A673 (cell line): Measurements from ENCODE around the gene KRT80. TPM values are rescaled to one million over a fixed set of nuclear protein-coding genes. Genes with fewer than 3 reads are reported as not detected.
"Not testable (repeated sequence)": the region's sequence is repeated elsewhere in the genome, so short reads cannot be mapped to it uniquely, and the experiment has no call there.

Source experiments
- Bru-seq: library from RNA; stranded (reverse); fragments of 400-500 nt; gene quantifications from one replicate; lab custom pipeline; 2021; lab: Mats Ljungman, UMichigan
- BruChase-seq, 2 experiments: library from RNA; stranded (reverse); fragments of 400-500 nt; gene quantifications; one replicate each; lab custom pipeline; 2021; lab: Mats Ljungman, UMichigan
- BruUV-seq: library from RNA; stranded (reverse); fragments of 400-500 nt; replicated peaks from 2 replicates; lab custom pipeline; 2021; lab: Mats Ljungman, UMichigan
- CTCF ChIA-PET: fragments of 300-600 bp; sonication (Branson Sonifier 250); formaldehyde crosslinking; loops from one replicate; lab custom pipeline; 2022; ENCODE audit warnings: antibody characterized with exemption; lab: Charles Lee
- POLR2A ChIA-PET: fragments of 300-600 bp; sonication (Branson Sonifier 250); formaldehyde crosslinking; loops from one replicate; lab custom pipeline; 2022; ENCODE audit warnings: antibody characterized with exemption; ENCODE audit not compliant: low non-redundant PET; lab: Charles Lee
- DNase-seq: peaks from one replicate; pipeline ENCODE4 v3.0.0-alpha.2; 2015; ENCODE audit warnings: low spot score
- H3K27ac ChIP-seq: fragments of 200-600 bp; sonication (generic); 2 replicates; pipeline ENCODE4 v1.5.1; 2016; ENCODE audit warnings: mixed run types, low read depth, mild to moderate bottlenecking, mixed read lengths, antibody characterized with exemption, low read length; ENCODE audit not compliant: poor library complexity, severe bottlenecking
- H3K27me3 ChIP-seq: fragments of 200-600 bp; sonication (generic); replicated peaks from 2 replicates; pipeline ENCODE4 v1.6.1; 2017; ENCODE audit warnings: mixed run types, low read depth, mild to moderate bottlenecking, mixed read lengths, antibody characterized with exemption, low read length; ENCODE audit not compliant: insufficient read depth, poor library complexity
- H3K36me3 ChIP-seq: fragments of 200-600 bp; sonication (generic); 2 replicates; pipeline ENCODE4 v1.6.1; 2016; ENCODE audit warnings: mixed run types, mild to moderate bottlenecking, mixed read lengths, antibody characterized with exemption, low read length; ENCODE audit not compliant: insufficient read depth, poor library complexity, severe bottlenecking
- H3K4me1 ChIP-seq: fragments of 200-600 bp; sonication (generic); 2 replicates; pipeline ENCODE4 v1.6.1; 2017; ENCODE audit warnings: mixed run types, mild to moderate bottlenecking, mixed read lengths, antibody characterized with exemption, low read length; ENCODE audit not compliant: insufficient read depth, poor library complexity, severe bottlenecking
- H3K4me3 ChIP-seq: fragments of 200-600 bp; sonication (generic); 2 replicates; pipeline ENCODE4 v1.5.1; 2016; ENCODE audit warnings: low read depth, mixed run types, mild to moderate bottlenecking, mixed read lengths, low read length; ENCODE audit not compliant: poor library complexity, severe bottlenecking
- H3K9me3 ChIP-seq: fragments of 200-600 bp; sonication (generic); 2 replicates; pipeline ENCODE4 v1.6.1; 2016; ENCODE audit warnings: mixed run types, low read depth, mild to moderate bottlenecking, mixed read lengths, antibody characterized with exemption, low read length; ENCODE audit not compliant: poor library complexity, severe bottlenecking
- EZH2 ChIP-seq: fragments of 200-600 bp; sonication (generic); IDR thresholded peaks from 2 replicates; pipeline ENCODE4 v1.6.1; 2017; ENCODE audit warnings: borderline replicate concordance, low read depth, mild to moderate bottlenecking, mixed read lengths, antibody characterized with exemption, low read length; ENCODE audit not compliant: poor library complexity, severe bottlenecking
- intact Hi-C: fragments of 100-400 bp; cut with micrococcal nuclease; formaldehyde crosslinking; loops from one replicate; pipeline ENCODE4 v1.10.0; 2022; ENCODE audit not compliant: unreplicated experiment
- long read RNA-seq: library from polyadenylated mRNA; stranded (forward); transcript quantifications from one replicate; pipeline ENCODE4 v2.0.0, GENCODE V29; 2022
- total RNA-seq: library from RNA; stranded (reverse); gene quantifications from 2 replicates; pipeline ENCODE4 v1.2.3, GENCODE V29; 2021
- TF ChIP-seq, protein P1 (sequence below): fragments of 300-800, 200-600 bp; sonication (generic); conservative IDR thresholded peaks from 2 replicates; pipeline ENCODE4 v1.5.1; 2017; ENCODE audit warnings: low read depth, mild to moderate bottlenecking, antibody characterized with exemption, low read length, moderate library complexity, mixed read lengths

Gene KRT80
- 0.33 and 1.0 TPM in 2 replicates for total RNA-seq
- percentile 24 among the genes with signal in this experiment for Bru-seq, nascent RNA
- BruChase-seq, experiment 1, labeled RNA remaining after a 2-hour chase, result percentile 16 among the genes with signal in this experiment
- BruChase-seq, experiment 2, labeled RNA remaining after a 6-hour chase, result percentile 30 among the genes with signal in this experiment
- long read RNA-seq, result 0 reads

DNA sequence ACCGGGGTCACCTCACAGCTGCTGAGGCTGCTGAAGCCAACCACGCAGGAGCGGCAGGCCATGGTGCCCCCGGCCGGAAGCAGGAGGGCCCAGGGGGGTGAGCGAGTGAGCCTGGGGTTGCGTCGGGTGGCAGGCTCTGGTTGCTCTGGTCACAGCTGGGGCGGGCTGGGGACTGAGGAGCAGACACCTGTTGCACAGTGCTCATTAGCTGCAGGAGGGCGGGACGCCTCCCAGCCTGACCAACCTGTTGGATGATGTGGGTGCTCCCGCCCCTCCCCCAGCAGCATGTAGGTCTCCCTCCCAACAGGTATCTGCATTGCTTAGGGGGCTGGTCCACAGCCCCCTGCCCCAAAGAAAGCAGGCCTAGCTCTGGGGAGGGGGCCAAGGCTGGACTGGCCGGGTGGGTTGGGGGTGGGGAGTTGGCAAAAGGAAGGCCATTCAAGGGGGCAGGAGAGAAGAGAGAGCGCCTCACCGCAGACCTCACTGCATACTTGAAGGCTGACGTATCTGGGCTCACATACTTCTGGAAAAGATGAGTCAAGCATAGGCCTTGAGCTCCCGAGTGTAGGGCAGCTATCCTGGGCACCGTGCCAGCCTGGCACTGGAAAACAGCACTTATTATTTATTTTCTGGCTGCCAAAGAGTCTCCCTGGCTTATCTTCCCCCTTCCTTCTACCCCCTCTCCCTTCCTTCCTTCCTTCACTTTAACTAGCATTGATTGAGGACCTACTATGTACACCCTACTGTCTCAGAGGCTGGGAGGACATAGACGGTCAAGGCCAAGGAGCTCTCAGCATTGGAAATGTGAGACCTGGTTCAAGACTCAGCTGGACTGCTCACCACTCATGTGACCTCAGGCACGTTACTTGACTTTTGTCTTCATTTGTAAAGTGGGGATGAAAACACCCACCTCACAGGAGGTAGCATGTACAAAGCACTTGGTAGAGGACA is at the start of gene KRT80:
KRT80 (minus strand) TSS at position 174 of the 951 bp plus-strand sequence; CDS start at position 62, 112 bp downstream.
- intact Hi-C loops, result no loop called here
- BruUV-seq, result no TSS peak

DNA sequence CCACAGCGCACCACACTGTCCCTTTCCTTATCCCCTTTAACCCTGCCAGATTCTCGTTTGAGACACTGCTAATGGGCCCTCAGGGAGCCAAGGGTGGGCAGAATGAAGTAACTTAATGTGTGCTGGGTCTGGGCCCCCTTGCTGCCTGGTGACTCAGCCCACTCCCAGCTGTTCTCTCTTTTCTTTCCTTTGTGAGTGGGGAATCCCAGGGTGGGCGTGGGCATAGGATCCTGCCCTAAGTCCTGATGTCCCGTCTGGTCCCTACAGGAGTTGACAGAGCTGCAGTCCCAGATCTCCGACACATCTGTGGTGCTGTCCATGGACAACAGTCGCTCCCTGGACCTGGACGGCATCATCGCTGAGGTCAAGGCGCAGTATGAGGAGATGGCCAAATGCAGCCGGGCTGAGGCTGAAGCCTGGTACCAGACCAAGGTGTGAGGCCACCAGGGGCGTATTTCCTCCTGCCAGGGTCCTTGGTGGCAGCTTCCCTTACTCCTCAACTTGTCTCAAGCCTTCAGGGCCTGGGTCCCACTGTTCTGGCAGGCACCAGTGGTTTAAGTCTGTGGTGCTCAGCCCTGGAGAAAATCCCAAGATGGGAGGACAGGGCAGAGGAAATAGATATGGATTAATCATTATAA is 49.5 kb upstream of the KRT80 start:
- intact Hi-C loops, result no loop called here
- Histone ChIP-seq H3K36me3 (no peaks in the 10 kb centered on the region), H3K4me1 (no peaks in the 10 kb centered on the region), H3K27me3 (no peaks in the 10 kb centered on the region), H3K9me3 (no peaks in the 10 kb centered on the region), H3K27ac (no peak overlapping the region), H3K4me3 (no peak overlapping the region)
- TF ChIP-seq, protein P1, sequence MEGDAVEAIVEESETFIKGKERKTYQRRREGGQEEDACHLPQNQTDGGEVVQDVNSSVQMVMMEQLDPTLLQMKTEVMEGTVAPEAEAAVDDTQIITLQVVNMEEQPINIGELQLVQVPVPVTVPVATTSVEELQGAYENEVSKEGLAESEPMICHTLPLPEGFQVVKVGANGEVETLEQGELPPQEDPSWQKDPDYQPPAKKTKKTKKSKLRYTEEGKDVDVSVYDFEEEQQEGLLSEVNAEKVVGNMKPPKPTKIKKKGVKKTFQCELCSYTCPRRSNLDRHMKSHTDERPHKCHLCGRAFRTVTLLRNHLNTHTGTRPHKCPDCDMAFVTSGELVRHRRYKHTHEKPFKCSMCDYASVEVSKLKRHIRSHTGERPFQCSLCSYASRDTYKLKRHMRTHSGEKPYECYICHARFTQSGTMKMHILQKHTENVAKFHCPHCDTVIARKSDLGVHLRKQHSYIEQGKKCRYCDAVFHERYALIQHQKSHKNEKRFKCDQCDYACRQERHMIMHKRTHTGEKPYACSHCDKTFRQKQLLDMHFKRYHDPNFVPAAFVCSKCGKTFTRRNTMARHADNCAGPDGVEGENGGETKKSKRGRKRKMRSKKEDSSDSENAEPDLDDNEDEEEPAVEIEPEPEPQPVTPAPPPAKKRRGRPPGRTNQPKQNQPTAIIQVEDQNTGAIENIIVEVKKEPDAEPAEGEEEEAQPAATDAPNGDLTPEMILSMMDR, result no peak
- no peak for TF ChIP-seq EZH2
- POLR2A ChIA-PET, result no interaction called here
- DNase-seq, result no peak
- CTCF ChIA-PET, result interaction anchor here (0.6 kb wide), 1 partner anchor 32 kb away, joined by 4 read pairs; no protein-coding TSS in a partner anchor
- BruUV-seq, result no TSS peak

More for the DNA sequence above, at the start of gene KRT80:
- Histone ChIP-seq H3K9me3 (no peaks in the 10 kb centered on the region), H3K4me3 (no peak within 1 kb of the TSS), H3K27me3 (no peaks in the 10 kb centered on the region), H3K4me1 (peaks cover 31% of the 10 kb centered on the region), H3K36me3 (no peaks in the 10 kb centered on the region), H3K27ac (peak within 1 kb of the TSS; percentile 62)
- DNase-seq, result peak; percentile 97
- TF ChIP-seq, protein P1, result no peak
- TF ChIP-seq EZH2, result no peak
- ChIA-PET POLR2A (no interaction called here), CTCF (interaction anchor here (1.0 to 1.4 kb wide), 2 partner anchors 21 to 167 kb away, joined by 3 read pairs; no protein-coding TSS in a partner anchor)

DNA sequence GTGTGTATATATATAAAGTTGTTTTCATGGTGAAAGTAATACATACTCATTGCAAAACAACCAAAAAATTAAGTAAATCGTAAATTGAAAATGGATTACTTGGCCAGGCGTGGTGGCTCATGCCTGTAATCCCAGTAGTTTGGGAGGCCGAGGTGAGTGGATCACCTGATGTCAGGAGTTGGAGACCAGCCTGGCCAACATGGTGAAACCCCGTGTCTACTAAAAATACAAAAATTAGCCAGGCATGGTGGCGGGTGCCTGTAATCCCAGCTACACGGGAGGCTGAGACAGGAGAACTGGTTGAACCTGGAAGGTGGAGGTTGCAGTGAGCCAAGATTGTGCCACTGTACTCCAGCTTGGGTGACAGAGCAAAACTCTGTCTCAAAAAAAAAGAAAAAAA is 48.4 kb upstream of the KRT80 start:
- H3K27ac ChIP-seq, CTCF ChIA-PET, H3K27me3 ChIP-seq, intact Hi-C loops, DNase-seq, POLR2A ChIA-PET, H3K36me3 ChIP-seq, BruUV-seq, H3K4me3 ChIP-seq, H3K4me1 ChIP-seq, H3K9me3 ChIP-seq: not testable (repeated sequence)
